GM23338 (cell line): ENCODE results near the gene CDK16. TPM values are rescaled to one million over a fixed set of nuclear protein-coding genes. Genes with fewer than 3 reads are reported as not detected.

Experiments used
- ATAC-seq: fragments of 200-7000 bp; cut with Tn5 transposase; 3 replicates; pipeline ENCODE4 v1.9.1; 2020
- DNase-seq: peaks from one replicate; pipeline ENCODE4 v3.0.0-alpha.2; 2015; ENCODE audit warnings: low spot score
- H2AFZ ChIP-seq: fragments of 200-600 bp; sonication (generic); 2 replicates; pipeline ENCODE4 v1.8.0; 2016; ENCODE audit warnings: antibody characterized with exemption, mild to moderate bottlenecking, moderate library complexity
- H3F3A ChIP-seq: fragments of 200-600 bp; sonication (generic); replicated peaks from 2 replicates; pipeline ENCODE4 v1.8.0; 2017; ENCODE audit warnings: antibody characterized with exemption, mixed run types, low read depth
- H3K27ac ChIP-seq: fragments of 200-600 bp; sonication (generic); 2 replicates; pipeline ENCODE4 v1.6.1; 2016; ENCODE audit warnings: low read depth
- H3K27me3 ChIP-seq: fragments of 200-600 bp; sonication (generic); 2 replicates; pipeline ENCODE4 v1.8.0; 2016; ENCODE audit warnings: mild to moderate bottlenecking, mixed run types, moderate library complexity; ENCODE audit not compliant: insufficient read depth
- H3K36me3 ChIP-seq: fragments of 200-600 bp; sonication (generic); 2 replicates; pipeline ENCODE4 v1.8.0; 2016; ENCODE audit warnings: mild to moderate bottlenecking; ENCODE audit not compliant: insufficient read depth
- H3K4me1 ChIP-seq: fragments of 200-600 bp; sonication (generic); 2 replicates; pipeline ENCODE4 v1.8.0; 2016; ENCODE audit warnings: mild to moderate bottlenecking, moderate library complexity; ENCODE audit not compliant: insufficient read depth
- H3K4me2 ChIP-seq: fragments of 200-600 bp; sonication (generic); 2 replicates; pipeline ENCODE4 v1.7.1; 2017; ENCODE audit warnings: mixed run types
- H3K4me3 ChIP-seq: fragments of 200-600 bp; sonication (generic); 2 replicates; pipeline ENCODE4 v1.6.1; 2016; ENCODE audit warnings: mixed run types
- H3K79me2 ChIP-seq: fragments of 200-600 bp; sonication (generic); replicated peaks from 2 replicates; pipeline ENCODE4 v1.8.0; 2017; ENCODE audit warnings: mild to moderate bottlenecking; ENCODE audit not compliant: insufficient read depth
- H3K9me2 ChIP-seq: fragments of 200-600 bp; sonication (generic); 2 replicates; pipeline ENCODE4 v1.8.0; 2017; ENCODE audit not compliant: insufficient read depth
- H4K20me1 ChIP-seq: fragments of 200-600 bp; sonication (generic); replicated peaks from 2 replicates; pipeline ENCODE4 v1.8.0; 2017; ENCODE audit warnings: mild to moderate bottlenecking; ENCODE audit not compliant: insufficient read depth
- H3K27ac Mint-ChIP-seq: 2 replicates; pipeline ENCODE4 v1.8.0; 2020; ENCODE audit warnings: inconsistent platforms, mild to moderate bottlenecking, moderate library complexity, mixed read lengths
- H3K27me3 Mint-ChIP-seq: 3 replicates; pipeline ENCODE4 v1.8.0; 2022; ENCODE audit warnings: low read depth, mild to moderate bottlenecking, moderate library complexity, mixed read lengths, inconsistent platforms; ENCODE audit not compliant: insufficient read depth, poor library complexity
- H3K36me3 Mint-ChIP-seq: 3 replicates; pipeline ENCODE4 v1.8.0; 2021; ENCODE audit warnings: low read depth, mild to moderate bottlenecking, inconsistent platforms, moderate library complexity, mixed read lengths
- H3K4me1 Mint-ChIP-seq: 3 replicates; pipeline ENCODE4 v1.8.0; 2020; ENCODE audit warnings: mild to moderate bottlenecking, inconsistent platforms, mixed read lengths
- H3K4me3 Mint-ChIP-seq: 3 replicates; pipeline ENCODE4 v1.8.0; 2021; ENCODE audit warnings: moderate library complexity, mild to moderate bottlenecking, inconsistent platforms, mixed read lengths
- H3K9me3 Mint-ChIP-seq: 3 replicates; pipeline ENCODE4 v1.8.0; 2020; ENCODE audit warnings: moderate library complexity, mild to moderate bottlenecking, inconsistent platforms, mixed read lengths
- CREB1 ChIP-seq: fragments of 250-450 bp; sonication (Bioruptor Pico); IDR thresholded peaks from 2 replicates; pipeline ENCODE4 v1.5.0; 2020; ENCODE audit warnings: low read depth, mild to moderate bottlenecking, moderate library complexity
- ETS1 ChIP-seq: IDR thresholded peaks from 2 replicates; pipeline ENCODE4 v1.6.1; 2016; ENCODE audit warnings: antibody characterized with exemption
- EZH2 ChIP-seq: fragments of 200-600 bp; sonication (generic); IDR thresholded peaks from one replicate; pipeline ENCODE4 v1.8.0; 2017; ENCODE audit warnings: antibody characterized with exemption, mild to moderate bottlenecking, low read depth; ENCODE audit not compliant: unreplicated experiment
- EZH2phosphoT487 ChIP-seq: fragments of 200-600 bp; sonication (generic); IDR thresholded peaks from one replicate; pipeline ENCODE4 v1.8.1; 2018; ENCODE audit warnings: antibody characterized with exemption; ENCODE audit not compliant: unreplicated experiment
- JUNB ChIP-seq: IDR thresholded peaks from one replicate; pipeline ENCODE4 v1.6.1; 2016; ENCODE audit warnings: antibody characterized with exemption; ENCODE audit not compliant: unreplicated experiment
- NANOG ChIP-seq: IDR thresholded peaks from 2 replicates; pipeline ENCODE4 v1.6.1; 2016; ENCODE audit warnings: antibody characterized with exemption, borderline replicate concordance
- POLR2AphosphoS5 ChIP-seq: IDR thresholded peaks from 2 replicates; pipeline ENCODE4 v1.6.1; 2016; ENCODE audit warnings: antibody characterized with exemption, low read depth
- REST ChIP-seq: IDR thresholded peaks from one replicate; pipeline ENCODE4 v1.6.1; 2018; ENCODE audit warnings: antibody characterized with exemption; ENCODE audit not compliant: unreplicated experiment
- STAT1 ChIP-seq: IDR thresholded peaks from one replicate; pipeline ENCODE4 v1.6.1; 2016; ENCODE audit warnings: antibody characterized with exemption; ENCODE audit not compliant: unreplicated experiment
- ZNF114 ChIP-seq: fragments of 250-450 bp; sonication (Bioruptor Pico); IDR thresholded peaks from 2 replicates; pipeline ENCODE4 v1.5.0; 2020; ENCODE audit warnings: mild to moderate bottlenecking, moderate library complexity
- polyA plus RNA-seq: library from polyadenylated mRNA; unstranded; fragments of >200 nt; fragmentation: Nextera tagmentation; extraction: Ambion mirVana; gene quantifications from 2 replicates; pipeline ENCODE4 v1.2.1, GENCODE V29; 2016
- total RNA-seq: library from RNA; depleted of rRNA; stranded (reverse); fragments of >200 nt; shearing (Covaris generic); gene quantifications from 2 replicates; pipeline ENCODE4 v1.2.3, GENCODE V29; 2014

CDK16 gene
- total and polyA plus RNA-seq, 2 experiments from 2014 or later, result 58.9 to 158 TPM

GRCh38 chrX:47226071-47226470 is 7.6 kb downstream of the CDK16 start:
- H3K4me1 Mint-ChIP-seq, result no peaks in the 10 kb centered on the region; the same call in 1 of the 3 replicates
- Histone ChIP-seq H3K27ac (no peak overlapping the region), H3K79me2 (peaks cover 13% of the 10 kb centered on the region), H4K20me1 (no peaks in the 10 kb centered on the region), H3K4me3 (no peak overlapping the region), H3K36me3 (peaks cover 6% of the 10 kb centered on the region), H3K27me3 (no peaks in the 10 kb centered on the region), H2AFZ (no peak overlapping the region), H3K4me2 (no peak overlapping the region), H3F3A (no peaks in the 10 kb centered on the region), H3K4me1 (no peaks in the 10 kb centered on the region), H3K9me2 (no peaks in the 10 kb centered on the region)
- DNase-seq (no peak), ATAC-seq (no peak)
- no peak for TF ChIP-seq JUNB
- TF ChIP-seq ETS1, result no peak
- no peak for TF ChIP-seq REST
- TF ChIP-seq EZH2phosphoT487, result no peak
- TF ChIP-seq EZH2, result no peak
- no peak for TF ChIP-seq CREB1 (CRISPR knock-in tag)
- TF ChIP-seq ZNF114, result no peak
- no peak for TF ChIP-seq STAT1
- TF ChIP-seq NANOG, result no peak
- H3K36me3 Mint-ChIP-seq, result peaks cover 55% of the 10 kb centered on the region
- H3K27ac Mint-ChIP-seq, result no peak overlapping the region
- peaks cover under 1% of the 10 kb centered on the region for H3K27me3 Mint-ChIP-seq
- H3K9me3 Mint-ChIP-seq, result no peaks in the 10 kb centered on the region; the same call in 2 of the 3 replicates
- no peak overlapping the region for H3K4me3 Mint-ChIP-seq

- Mint-ChIP-seq H3K9me3 (no peaks in the 10 kb centered on the region; the same call in 2 of the 3 replicates), H3K4me1 (no peaks in the 10 kb centered on the region; the same call in 1 of the 3 replicates), H3K4me3 (no peak overlapping the region), H3K36me3 (peaks cover 55% of the 10 kb centered on the region), H3K27me3 (no peaks in the 10 kb centered on the region), H3K27ac (no peak overlapping the region)
- Histone ChIP-seq H3K9me2 (no peaks in the 10 kb centered on the region), H3K79me2 (peaks cover 6% of the 10 kb centered on the region; the same call in 1 of the 2 replicates), H3K4me1 (no peaks in the 10 kb centered on the region), H3K4me2 (no peak overlapping the region), H3K36me3 (peaks cover 6% of the 10 kb centered on the region), H3K4me3 (no peak overlapping the region), H3F3A (no peaks in the 10 kb centered on the region), H2AFZ (no peak overlapping the region), H3K27me3 (no peaks in the 10 kb centered on the region), H4K20me1 (no peaks in the 10 kb centered on the region), H3K27ac (no peak overlapping the region)
- ATAC-seq, result no peak
- DNase-seq, result no peak
- no peak for TF ChIP-seq EZH2phosphoT487
- no peak for TF ChIP-seq POLR2AphosphoS5
- TF ChIP-seq JUNB, result no peak
- no peak for TF ChIP-seq STAT1
- no peak for TF ChIP-seq ETS1
Observed at GRCh38 chrX:47226531-47227333, 8.3 kb downstream of the CDK16 start.
